NCI-H1048 (cell line): Measurements from ENCODE around the gene COX4I1.

Source experiments
- DNase-seq: peaks from one replicate; lab custom pipeline; 2025; lab: John Stamatoyannopoulos, UW

COX4I1 gene

DNA sequence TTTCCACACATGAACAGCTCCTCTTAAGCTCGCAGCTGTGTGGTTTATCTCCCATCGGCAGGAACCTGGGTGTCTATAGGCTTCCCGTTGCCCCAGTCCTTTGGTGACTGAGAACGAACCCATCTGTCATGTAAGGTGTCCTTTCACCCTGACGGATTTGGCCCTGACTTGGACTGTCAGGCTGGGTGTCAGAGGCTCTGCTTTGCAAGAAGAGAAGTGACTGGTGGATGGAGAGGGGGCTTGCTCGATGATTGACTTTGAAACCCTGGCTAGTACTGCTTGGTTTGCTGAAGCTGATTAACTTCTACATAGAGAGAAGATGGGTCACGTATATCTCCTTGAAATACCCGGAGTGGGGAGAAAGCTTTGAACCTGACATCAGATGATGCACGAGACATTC lies 42.9 kb downstream of the COX4I1 start:
- no peak for DNase-seq

GRCh38 chr16:85842848-85843247 lies 43.4 kb downstream of the COX4I1 start:
- DNase-seq, result no peak

DNA sequence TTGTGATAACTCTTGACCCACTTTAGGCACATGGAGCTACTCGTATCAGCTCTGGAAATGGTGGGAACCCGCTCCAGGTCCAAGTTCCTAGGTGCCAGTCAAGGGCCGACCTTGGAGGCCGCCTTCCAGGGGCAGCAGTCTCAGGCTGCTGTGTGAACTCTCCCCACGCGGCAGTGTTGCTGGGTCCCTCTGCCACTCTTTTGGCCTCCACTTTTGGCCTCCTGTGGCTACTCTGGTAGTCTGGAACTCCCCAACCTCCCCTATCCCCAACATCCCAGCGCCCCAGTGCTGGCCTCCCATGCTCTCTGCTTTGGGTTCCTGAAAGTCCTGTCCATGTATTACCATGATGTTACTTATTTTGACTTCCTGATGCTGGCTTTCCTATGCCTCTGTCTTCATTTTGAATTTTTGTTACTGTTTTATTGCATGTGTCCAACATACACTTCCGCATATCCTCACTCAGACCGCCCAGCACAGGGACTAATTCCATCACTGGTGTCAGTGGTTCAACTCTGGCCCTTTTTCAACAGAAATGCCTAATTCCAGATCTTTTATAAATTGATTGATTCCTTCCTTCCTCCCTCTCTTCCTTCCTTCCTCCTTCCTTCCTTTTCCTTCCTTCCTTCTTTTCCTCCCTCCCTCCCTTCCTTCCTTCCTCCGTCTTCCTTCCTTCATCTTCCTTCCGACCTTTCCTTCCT lies 44.1 kb downstream of the COX4I1 start:
- DNase-seq, result no peak

DNA sequence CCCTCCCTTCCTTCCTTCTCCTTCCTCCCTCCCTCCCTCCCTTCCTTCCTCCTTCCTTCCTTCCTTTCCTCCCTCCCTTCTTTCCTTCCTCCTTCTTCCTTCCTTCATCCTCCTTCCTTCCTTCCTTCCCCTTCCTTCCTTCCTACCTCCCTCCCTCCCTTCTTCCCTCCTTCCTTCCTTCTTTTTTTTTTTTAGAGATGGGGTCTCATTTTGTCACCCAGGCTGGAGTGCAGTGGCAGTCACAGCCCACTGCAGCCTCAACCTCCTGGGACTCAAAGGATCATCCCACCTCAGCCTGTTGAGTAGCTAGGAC lies 44.6 kb downstream of the COX4I1 start:
- no peak for DNase-seq

- no peak for DNase-seq
Measured at GRCh38 chr16:85844786-85845185, 45.3 kb downstream of the COX4I1 start.

DNA sequence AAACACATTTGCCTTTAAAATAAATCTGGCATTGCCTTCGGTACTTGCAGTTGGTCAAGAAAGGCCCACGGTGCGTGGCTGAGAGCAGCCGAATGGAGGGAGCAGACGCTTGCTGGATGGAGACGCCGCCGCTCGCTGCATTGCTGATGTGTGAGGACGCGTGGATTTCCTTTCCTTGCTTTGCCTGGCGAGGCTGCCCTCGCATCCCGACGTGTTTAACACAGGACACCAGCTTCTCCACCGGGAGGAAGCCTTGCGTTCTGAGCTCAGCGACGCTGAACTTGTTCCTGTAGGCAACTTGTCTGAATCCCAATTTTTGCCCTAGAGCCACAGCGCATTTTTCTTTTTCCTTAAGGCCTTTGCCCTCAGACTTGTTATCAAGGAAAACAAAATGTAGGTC lies 45.8 kb downstream of the COX4I1 start:
- no peak for DNase-seq

DNA sequence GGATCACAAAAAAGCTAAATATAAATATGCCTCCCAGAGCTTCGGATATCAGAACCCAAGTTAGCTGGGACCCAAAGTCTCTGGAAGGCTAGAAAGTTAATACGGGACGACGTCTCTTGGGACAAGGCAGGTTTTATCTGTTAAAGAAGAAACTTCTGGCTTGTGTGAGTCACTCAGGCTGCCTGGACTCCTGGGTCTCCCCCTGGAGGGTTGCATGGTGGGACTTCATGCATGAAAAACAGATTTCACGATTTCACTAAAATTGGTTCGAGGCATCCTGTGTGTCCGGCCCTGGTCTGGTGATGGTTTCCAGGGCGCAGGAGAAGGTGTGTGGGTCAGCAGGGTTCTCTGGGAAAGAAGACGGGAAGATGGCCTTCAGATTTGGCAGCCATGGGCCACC lies 47.0 kb downstream of the COX4I1 start:
- no peak for DNase-seq

DNA sequence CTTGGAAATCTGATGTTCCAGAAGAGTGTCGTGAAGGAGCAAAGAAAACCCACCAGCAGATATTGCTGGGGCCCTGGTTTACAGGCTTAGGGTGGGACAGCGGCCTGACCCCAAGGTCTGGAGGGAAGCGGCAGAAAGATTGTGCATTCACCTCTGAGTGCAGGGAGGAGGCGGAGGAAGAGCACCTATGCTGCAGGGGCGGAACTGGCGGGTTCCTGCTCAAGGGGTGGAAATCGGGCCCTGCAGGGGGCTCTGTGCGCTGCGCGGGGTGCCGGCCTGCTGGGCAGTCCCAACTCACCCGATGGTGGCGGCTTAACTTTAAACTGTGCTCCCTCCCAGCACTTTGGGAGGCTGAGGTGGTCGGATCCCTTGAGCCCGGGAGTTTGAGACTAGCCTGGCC lies 47.5 kb downstream of the COX4I1 start:
- DNase-seq, result no peak

- DNase-seq, result no peak
Measured at GRCh38 chr16:85847681-85848601, 48.4 kb downstream of the COX4I1 start.

GRCh38 chr16:85848986-85849385 lies 49.5 kb downstream of the COX4I1 start:
- no peak for DNase-seq

DNA sequence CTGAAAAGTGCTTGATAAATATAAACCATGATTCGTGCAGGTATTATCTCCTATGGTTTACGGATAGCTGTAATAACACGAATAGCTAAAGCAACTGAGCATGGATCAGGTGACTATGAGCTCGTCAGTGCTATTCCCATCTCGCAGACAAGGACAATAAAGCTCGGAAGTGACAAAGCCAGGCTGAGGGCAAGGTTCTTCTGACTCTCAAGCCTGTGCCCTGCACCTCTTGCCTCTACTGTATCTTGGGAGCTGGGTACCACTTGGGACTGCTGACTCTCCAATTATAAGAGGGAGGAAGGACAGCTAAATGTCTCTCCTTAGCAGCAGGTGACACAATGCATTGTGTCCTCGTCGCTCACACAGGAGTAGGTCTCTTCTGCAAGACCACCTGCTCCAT lies 49.9 kb downstream of the COX4I1 start:
- DNase-seq, result no peak

DNA sequence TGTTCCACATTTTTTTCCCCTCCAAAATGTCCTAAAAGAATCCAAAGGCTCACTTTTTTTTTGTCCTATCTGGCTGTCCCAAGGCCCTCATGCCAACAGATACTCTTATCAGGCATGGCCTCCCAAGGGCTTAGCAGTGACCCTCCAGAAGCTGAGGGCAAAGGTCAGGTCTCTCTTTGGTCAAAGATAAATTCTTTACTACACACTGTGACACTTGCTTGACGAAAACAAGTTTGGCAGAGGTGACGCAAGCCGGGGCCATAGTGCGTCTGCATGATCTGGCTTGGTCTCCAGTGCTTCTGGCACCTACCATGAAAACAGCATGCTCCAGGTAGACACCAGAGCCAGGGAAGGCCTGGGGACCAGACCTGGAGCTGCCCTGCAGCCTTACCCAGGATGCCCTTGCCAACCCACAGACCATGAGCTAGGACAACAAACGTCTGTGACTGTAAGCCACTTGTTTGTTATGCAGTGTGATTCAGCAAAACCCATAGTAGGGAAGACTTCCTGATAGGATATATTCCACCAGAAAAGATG lies 50.9 kb downstream of the COX4I1 start:
- DNase-seq, result no peak

GRCh38 chr16:85851034-85851785 lies 51.7 kb downstream of the COX4I1 start:
- DNase-seq, result no peak

GRCh38 chr16:85853547-85854545 lies 54.4 kb downstream of the COX4I1 start:
- DNase-seq, result no peak

- no peak for DNase-seq
Measured at GRCh38 chr16:85854935-85855334, 55.4 kb downstream of the COX4I1 start.

- DNase-seq, result no peak
Measured at GRCh38 chr16:85856079-85856478, 56.6 kb downstream of the COX4I1 start.

GRCh38 chr16:85856585-85856984 lies 57.1 kb downstream of the COX4I1 start:
- DNase-seq, result no peak
